Spinal cord (tissue), 10 donors: ENCODE measurements around the gene GBE1. TPM values are rescaled to one million over a fixed set of nuclear protein-coding genes. Genes with fewer than 3 reads are reported as not detected.

Source experiments
- DNase-seq, 6 donors: peaks; one replicate each; pipeline versions ENCODE4 v3.0.0 to v3.0.0-alpha.2; 2013 to 2015; ENCODE audit warnings: low spot score in 6 of 6, low read depth in 4 of 6
- H3K27ac ChIP-seq: one replicate; pipeline ENCODE4 v1.5.1; 2013; ENCODE audit warnings: low read depth, low read length, control low read depth
- H3K27me3 ChIP-seq: one replicate; pipeline ENCODE4 v1.6.1; 2013; ENCODE audit warnings: low read length; ENCODE audit not compliant: control insufficient read depth, insufficient read depth
- H3K36me3 ChIP-seq: one replicate; pipeline ENCODE4 v1.6.1; 2013; ENCODE audit warnings: low read length; ENCODE audit not compliant: control insufficient read depth, insufficient read depth
- H3K4me1 ChIP-seq: one replicate; pipeline ENCODE4 v1.6.1; 2013; ENCODE audit warnings: low read length; ENCODE audit not compliant: control insufficient read depth, insufficient read depth
- H3K4me3 ChIP-seq: one replicate; pipeline ENCODE4 v1.5.1; 2013; ENCODE audit warnings: low read depth, low read length, control low read depth
- H3K9me3 ChIP-seq: one replicate; pipeline ENCODE4 v1.6.1; 2013; ENCODE audit warnings: low read length; ENCODE audit not compliant: control insufficient read depth, insufficient read depth
- WGBS: methylation state at CpG from one replicate; pipeline ENCODE4 v1.1.5; 2013; ENCODE audit warnings: missing lambda C conversion rate; ENCODE audit not compliant: insufficient coverage; 5-methylcytosine and 5-hydroxymethylcytosine counted together
- polyA plus RNA-seq, 2 donors: library from polyadenylated mRNA; unstranded; fragments of 120-200 nt; gene quantifications; one replicate each; pipeline ENCODE4 v1.2.1, GENCODE V29; 2013; ENCODE audit not compliant: insufficient read length in 2 of 2
- total RNA-seq, 2 donors: library from RNA; depleted of rRNA in 1 of 2; stranded (reverse); fragments of 120-200 nt in 1 of 2; fragments of >200 nt in 1 of 2; gene quantifications; one replicate each; pipeline versions ENCODE4 v1.2.3 to v1.2.4, GENCODE V29; 2013 to 2014
- donor health status: healthy.

Gene GBE1
- total and polyA plus RNA-seq, 4 donors, result 14.0 to 29.7 (median 19.1) TPM

GRCh38 chr3:81540787-81541186 lies 220.7 kb downstream of the GBE1 start:
- Histone ChIP-seq H3K9me3 (no peaks in the 10 kb centered on the region), H3K27ac (no peak overlapping the region), H3K4me1 (no peaks in the 10 kb centered on the region), H3K36me3 (no peaks in the 10 kb centered on the region), H3K27me3 (no peaks in the 10 kb centered on the region), H3K4me3 (no peak overlapping the region)
- WGBS, result no CpG with 5 or more reads among the region's 1 CpG
- no peak for DNase-seq

DNA sequence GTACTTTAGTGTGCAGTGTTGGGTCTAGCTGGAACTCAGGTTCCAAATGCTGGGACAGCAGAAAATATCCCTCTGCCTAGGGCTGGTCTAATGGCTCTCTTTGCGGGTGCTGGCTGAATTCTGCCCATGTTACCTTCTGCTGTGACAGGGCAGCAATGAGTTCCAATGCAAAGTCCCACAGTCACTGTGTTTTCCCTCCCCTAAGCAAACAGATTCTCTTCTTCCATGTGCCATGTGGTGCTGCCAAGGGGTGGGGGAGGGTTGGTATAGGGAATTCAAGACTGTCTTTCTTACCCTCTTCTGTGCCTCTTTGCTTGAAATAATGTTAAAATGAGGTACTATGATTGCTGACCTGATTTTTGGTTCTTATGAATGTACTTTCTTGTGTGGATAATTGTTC lies 229.6 kb downstream of the GBE1 start:
- no peak for DNase-seq
- WGBS, result 100% methylated on average over 1 of the region's 1 CpG
- Histone ChIP-seq H3K4me3 (no peak overlapping the region), H3K9me3 (peaks cover 2% of the 10 kb centered on the region), H3K4me1 (no peaks in the 10 kb centered on the region), H3K36me3 (no peaks in the 10 kb centered on the region), H3K27ac (no peak overlapping the region), H3K27me3 (no peaks in the 10 kb centered on the region)

- Histone ChIP-seq H3K4me3 (no peak overlapping the region), H3K36me3 (no peaks in the 10 kb centered on the region)
Measured at GRCh38 chr3:81531263-81531662, 230.2 kb downstream of the GBE1 start.

DNA sequence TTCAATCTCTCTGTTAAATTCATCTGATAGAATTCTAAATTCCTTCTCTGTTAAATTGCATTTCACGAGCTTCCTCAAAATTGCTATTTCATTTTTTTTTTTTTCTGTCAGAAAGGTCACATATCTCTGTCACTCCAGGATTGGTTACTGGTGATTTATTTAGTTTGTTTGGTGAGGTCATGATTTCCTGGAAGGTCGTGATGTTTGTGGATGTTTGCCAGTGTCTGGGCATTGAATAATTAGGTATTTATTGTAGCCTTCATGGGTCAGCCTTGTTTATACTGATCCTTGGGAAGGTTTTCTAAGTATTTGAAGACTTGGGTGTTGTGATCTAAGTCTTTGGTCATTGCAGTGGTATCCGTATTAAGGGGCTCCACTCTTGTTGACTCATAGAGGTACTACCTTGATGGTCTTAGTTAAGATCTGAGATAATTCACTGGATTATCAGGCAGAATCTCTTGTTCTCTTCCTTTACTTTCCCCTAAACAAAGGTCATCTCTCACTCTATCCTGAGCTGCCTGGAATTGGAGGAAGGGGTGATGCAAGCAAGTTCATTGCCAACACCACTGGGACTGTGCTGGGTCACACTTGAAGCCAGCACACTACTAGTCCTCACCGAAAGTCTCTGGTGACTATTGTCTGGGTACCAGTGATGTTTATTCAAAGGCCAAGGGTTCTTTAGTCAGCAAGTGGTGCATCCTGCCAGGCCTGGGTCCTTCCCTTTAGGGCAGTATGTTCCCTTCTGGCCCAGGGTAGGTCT lies 231.1 kb downstream of the GBE1 start:
- Histone ChIP-seq H3K36me3 (no peaks in the 10 kb centered on the region), H3K4me1 (no peaks in the 10 kb centered on the region), H3K9me3 (peaks cover 2% of the 10 kb centered on the region), H3K27me3 (no peaks in the 10 kb centered on the region), H3K27ac (no peak overlapping the region), H3K4me3 (no peak overlapping the region)
- no peak for DNase-seq
- 85% methylated on average over 2 of the region's 4 CpGs for WGBS

More at GRCh38 chr3:81531263-81531662, 230.2 kb downstream of the GBE1 start:
- Histone ChIP-seq H3K9me3 (peaks cover 2% of the 10 kb centered on the region), H3K4me1 (no peaks in the 10 kb centered on the region), H3K27me3 (no peaks in the 10 kb centered on the region), H3K27ac (no peak overlapping the region)
- WGBS, result 89% methylated on average over 2 of the region's 2 CpGs
- no peak for DNase-seq

GRCh38 chr3:81521855-81522254 lies 239.6 kb downstream of the GBE1 start:
- Histone ChIP-seq H3K36me3 (no peaks in the 10 kb centered on the region), H3K9me3 (no peaks in the 10 kb centered on the region), H3K4me3 (no peak overlapping the region), H3K27ac (no peak overlapping the region), H3K27me3 (no peaks in the 10 kb centered on the region), H3K4me1 (no peaks in the 10 kb centered on the region)
- no peak for DNase-seq
- WGBS, result 77% methylated on average over 2 of the region's 2 CpGs

GRCh38 chr3:81518945-81519344 lies 242.5 kb downstream of the GBE1 start:
- H3K4me1 ChIP-seq, result no peaks in the 10 kb centered on the region
- DNase-seq, result no peak
- H3K36me3 ChIP-seq, result no peaks in the 10 kb centered on the region
- H3K4me3 ChIP-seq, result no peak overlapping the region
- no peaks in the 10 kb centered on the region for H3K9me3 ChIP-seq
- no peak overlapping the region for H3K27ac ChIP-seq
- no peaks in the 10 kb centered on the region for H3K27me3 ChIP-seq

DNA sequence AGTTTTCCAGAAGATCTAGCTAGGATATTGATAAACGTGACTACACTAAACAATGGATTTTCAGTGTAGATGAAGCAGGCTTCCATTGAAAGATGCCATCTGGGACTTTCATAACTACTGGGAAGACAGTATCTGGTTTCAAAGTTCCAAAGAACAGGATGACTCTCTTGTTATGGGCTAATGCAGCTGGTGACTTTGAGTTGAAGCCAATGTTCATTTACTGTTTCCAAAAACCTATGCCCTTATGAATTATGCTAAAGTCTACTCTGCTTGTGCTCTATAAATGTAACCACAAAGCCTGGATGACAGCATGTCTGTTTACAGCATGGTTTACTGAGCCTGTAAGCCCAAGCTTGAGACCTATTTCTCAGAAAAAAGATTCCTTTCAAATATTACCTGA lies 245.4 kb downstream of the GBE1 start:
- WGBS, result 90% methylated on average over 1 of the region's 1 CpG

DNA sequence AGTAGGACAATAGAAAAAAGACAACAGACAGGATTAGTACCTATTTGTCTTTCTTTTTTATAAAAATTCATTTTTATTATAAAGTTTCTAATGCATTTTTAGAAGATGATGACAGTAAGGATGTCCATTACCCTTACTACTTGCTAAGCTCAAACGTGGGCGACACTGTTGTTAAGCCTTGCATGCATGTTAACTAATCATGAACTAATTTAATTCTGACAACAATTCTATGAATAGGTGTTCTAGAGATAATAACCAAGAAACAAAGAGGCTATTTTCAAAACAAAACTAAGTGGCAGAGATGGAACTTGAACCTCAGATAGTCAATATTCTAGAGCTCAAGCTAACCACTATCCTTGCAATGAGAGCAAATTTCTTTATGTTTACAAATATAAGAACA lies 247.9 kb downstream of the GBE1 start:
- H3K4me3 ChIP-seq, result no peak overlapping the region
- no peaks in the 10 kb centered on the region for H3K27me3 ChIP-seq
- H3K9me3 ChIP-seq, result no peaks in the 10 kb centered on the region
- no CpG with 5 or more reads among the region's 2 CpGs for whole genome bisulfite sequencing
- H3K27ac ChIP-seq, result no peak overlapping the region
- DNase-seq, result no peak
- H3K4me1 ChIP-seq, result no peaks in the 10 kb centered on the region
- no peaks in the 10 kb centered on the region for H3K36me3 ChIP-seq

More for the DNA sequence above, 245.4 kb downstream of the GBE1 start:
- Histone ChIP-seq H3K27ac (no peak overlapping the region), H3K4me3 (no peak overlapping the region), H3K9me3 (no peaks in the 10 kb centered on the region), H3K4me1 (no peaks in the 10 kb centered on the region), H3K36me3 (no peaks in the 10 kb centered on the region), H3K27me3 (no peaks in the 10 kb centered on the region)
- DNase-seq, result no peak

DNA sequence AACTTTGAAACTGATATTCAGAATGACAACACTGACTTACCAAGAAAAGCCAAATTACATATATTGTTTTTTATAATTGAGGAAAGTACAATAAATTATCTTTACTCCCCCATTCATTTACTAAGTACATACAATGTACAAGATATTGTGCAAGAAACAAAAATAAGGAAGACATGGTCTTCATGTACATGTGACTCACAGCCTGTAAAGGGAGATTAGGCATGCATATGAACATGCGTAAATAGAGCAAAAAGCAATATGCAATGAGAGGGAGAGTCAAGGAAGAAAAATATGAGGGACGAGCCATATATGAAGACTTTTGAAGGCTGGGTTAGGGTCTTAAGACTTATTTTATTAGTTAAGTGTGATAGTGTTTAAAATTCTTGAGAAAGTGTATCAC lies 258.4 kb downstream of the GBE1 start:
- no peaks in the 10 kb centered on the region for H3K27me3 ChIP-seq
- no peak for DNase-seq
- H3K9me3 ChIP-seq, result no peaks in the 10 kb centered on the region
- no peak overlapping the region for H3K4me3 ChIP-seq
- no peaks in the 10 kb centered on the region for H3K4me1 ChIP-seq
- 100% methylated on average over 1 of the region's 2 CpGs for WGBS
- no peaks in the 10 kb centered on the region for H3K36me3 ChIP-seq
- H3K27ac ChIP-seq, result no peak overlapping the region

DNA sequence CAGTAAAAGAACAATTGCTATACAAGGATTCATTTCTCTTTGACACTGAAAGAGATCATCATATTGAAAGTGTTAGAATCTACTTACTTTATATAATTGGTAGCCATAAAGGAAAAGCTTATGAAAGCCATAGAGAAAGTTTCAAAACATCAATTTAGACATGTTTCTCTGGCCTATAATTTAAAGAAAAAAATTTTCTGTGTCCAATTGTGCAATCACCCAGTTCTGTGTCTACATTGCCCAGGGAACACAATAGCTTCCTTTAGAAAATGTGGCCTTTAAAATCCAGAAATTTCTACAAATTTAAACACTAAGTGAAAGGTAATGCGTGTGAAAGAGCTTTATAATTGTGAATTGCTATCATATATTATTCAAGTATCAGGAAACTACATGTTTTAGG lies 259.2 kb downstream of the GBE1 start:
- no CpG with 5 or more reads among the region's 1 CpG for WGBS
- Histone ChIP-seq H3K4me3 (no peak overlapping the region), H3K27me3 (no peaks in the 10 kb centered on the region), H3K4me1 (no peaks in the 10 kb centered on the region), H3K9me3 (no peaks in the 10 kb centered on the region), H3K36me3 (no peaks in the 10 kb centered on the region), H3K27ac (no peak overlapping the region)
- no peak for DNase-seq
